HCT116 (cell line): Measurements from ENCODE around the gene HRG. TPM values are rescaled to one million over a fixed set of nuclear protein-coding genes. Genes with fewer than 3 reads are reported as not detected.

Source experiments
- ATAC-seq: fragments of 200-7000 bp; cut with Tn5 transposase; 2 replicates; pipeline ENCODE4 v1.9.1; 2020; ENCODE audit warnings: mild to moderate bottlenecking, moderate library complexity
- BruUV-seq: library from RNA; stranded (reverse); fragments of 400-500 nt; replicated peaks from 2 replicates; lab custom pipeline; 2021; lab: Mats Ljungman, UMichigan
- CTCF ChIA-PET: fragments of 300-600 bp; sonication (Branson Sonifier 250); formaldehyde crosslinking; loops from one replicate; lab custom pipeline; 2021; ENCODE audit warnings: antibody characterized with exemption; lab: Charles Lee
- POLR2A ChIA-PET: fragments of 300-600, 350-600 bp; sonication (Branson Sonifier 250); formaldehyde crosslinking; loops from one replicate; lab custom pipeline; 2021; ENCODE audit warnings: antibody characterized with exemption; lab: Charles Lee
- RAD21 ChIA-PET, 2 experiments: fragments of 300-600 bp; sonication (Branson Sonifier 250); formaldehyde crosslinking; loops; one replicate each; lab custom pipeline; 2023; ENCODE audit warnings: low total read pairs in 2 of 2; ENCODE audit not compliant: uncharacterized antibody in 2 of 2, unreplicated experiment in 2 of 2, low non-redundant PET in 1 of 2; lab: Charles Lee
- DNase-seq: peaks from one replicate; pipeline ENCODE4 v3.0.0-alpha.2; 2010; ENCODE audit warnings: low read depth, low spot score
- H2AFZ ChIP-seq: fragments of 200-600 bp; shearing (Covaris generic), sonication (generic); 2 replicates; pipeline ENCODE4 v1.6.1; 2017; ENCODE audit warnings: low read depth, mixed run types, mixed read lengths, antibody characterized with exemption, low read length; ENCODE audit not compliant: poor library complexity, severe bottlenecking
- H3K27ac ChIP-seq: 2 replicates; pipeline ENCODE4 v1.5.1; 2012; ENCODE audit warnings: low read depth, low read length
- H3K27me3 ChIP-seq: fragments of 200-600 bp; sonication (generic); 2 replicates; pipeline ENCODE4 v1.6.1; 2016; ENCODE audit warnings: mixed run types, low read length, mixed read lengths; ENCODE audit not compliant: insufficient read depth
- H3K36me3 ChIP-seq, 2 experiments: fragments of 200-500 bp in 1 of 2; fragments of 200-600 bp in 1 of 2; sonication (Bioruptor generic) in 1 of 2; sonication (generic) in 1 of 2; 2 replicates each; pipeline versions ENCODE4 v1.5.1 to v1.6.1; 2014 to 2016; ENCODE audit warnings: low read length in 2 of 2, inconsistent platforms in 1 of 2, mixed read lengths in 1 of 2, mixed run types in 1 of 2; ENCODE audit not compliant: insufficient read depth in 2 of 2, control insufficient read depth in 1 of 2
- H3K4me1 ChIP-seq, 2 experiments: fragments of 200-600 bp in 1 of 2; sonication (generic) in 1 of 2; 2 replicates each; pipeline versions ENCODE4 v1.5.1 to v1.6.1; 2012 to 2017; ENCODE audit warnings: low read length in 2 of 2, inconsistent platforms in 1 of 2, mild to moderate bottlenecking in 1 of 2, mixed read lengths in 1 of 2, mixed run types in 1 of 2, moderate library complexity in 1 of 2; ENCODE audit not compliant: insufficient read depth in 2 of 2, control insufficient read depth in 1 of 2
- H3K4me2 ChIP-seq: fragments of 200-600 bp; sonication (generic); 2 replicates; pipeline ENCODE4 v1.6.1; 2017; ENCODE audit warnings: mixed run types, low read length, mixed read lengths
- H3K4me3 ChIP-seq, 2 experiments: fragments of 200-600 bp in 1 of 2; sonication (generic) in 1 of 2; replicated peaks in 1 of 2; 2 replicates each; pipeline ENCODE4 v1.5.1; 2011 to 2016; ENCODE audit warnings: low read length in 2 of 2, control low read depth in 1 of 2, low read depth in 1 of 2, mild to moderate bottlenecking in 1 of 2, mixed read lengths in 1 of 2, mixed run types in 1 of 2
- H3K79me2 ChIP-seq: fragments of 200-600 bp; sonication (generic); 2 replicates; pipeline ENCODE4 v1.6.1; 2017; ENCODE audit warnings: mild to moderate bottlenecking, mixed run types, low read length, moderate library complexity, mixed read lengths; ENCODE audit not compliant: insufficient read depth
- H3K9ac ChIP-seq: fragments of 200-600 bp; sonication (generic); 2 replicates; pipeline ENCODE4 v1.6.1; 2016; ENCODE audit warnings: low read length, mixed read lengths
- H3K9me2 ChIP-seq: fragments of 200-600 bp; sonication (generic), shearing (Covaris generic); 2 replicates; pipeline ENCODE4 v1.6.1; 2017; ENCODE audit warnings: mixed run types, mild to moderate bottlenecking, moderate library complexity; ENCODE audit not compliant: insufficient read depth
- H3K9me3 ChIP-seq, 2 experiments: fragments of 200-500 bp in 1 of 2; fragments of 200-600 bp in 1 of 2; sonication (Bioruptor generic) in 1 of 2; sonication (generic) in 1 of 2; 2 replicates each; pipeline ENCODE4 v1.6.1; 2014 to 2017; ENCODE audit warnings: low read length in 2 of 2, mixed read lengths in 2 of 2, inconsistent platforms in 1 of 2, low read depth in 1 of 2, mild to moderate bottlenecking in 1 of 2, mixed run types in 1 of 2, moderate library complexity in 1 of 2; ENCODE audit not compliant: control insufficient read depth in 1 of 2, insufficient read depth in 1 of 2
- H4K20me1 ChIP-seq: fragments of 200-600 bp; sonication (generic), shearing (Covaris generic); 2 replicates; pipeline ENCODE4 v1.6.1; 2017; ENCODE audit warnings: mixed run types, mild to moderate bottlenecking, moderate library complexity; ENCODE audit not compliant: insufficient read depth
- CBX3 ChIP-seq: IDR thresholded peaks from 2 replicates; pipeline ENCODE4 v1.6.1; 2012; ENCODE audit warnings: low read depth
- CEBPB ChIP-seq: IDR thresholded peaks from 2 replicates; pipeline ENCODE4 v1.6.1; 2012; ENCODE audit warnings: low read depth
- EGR1 ChIP-seq: IDR thresholded peaks from 2 replicates; pipeline ENCODE4 v1.6.1; 2012; ENCODE audit warnings: low read depth
- EZH2 ChIP-seq: fragments of 200-600 bp; sonication (generic); IDR thresholded peaks from 2 replicates; pipeline ENCODE4 v1.6.1; 2017; ENCODE audit warnings: antibody characterized with exemption, mixed run types
- EZH2phosphoT487 ChIP-seq: fragments of 200-600 bp; IDR thresholded peaks from 2 replicates; pipeline ENCODE4 v1.6.1; 2018; ENCODE audit warnings: antibody characterized with exemption, borderline replicate concordance
- FOSL1 ChIP-seq: IDR thresholded peaks from 2 replicates; pipeline ENCODE4 v1.6.1; 2012; ENCODE audit warnings: low read depth
- JUND ChIP-seq: IDR thresholded peaks from 2 replicates; pipeline ENCODE4 v1.6.1; 2012
- POLR2A ChIP-seq: IDR thresholded peaks from 2 replicates; pipeline ENCODE4 v1.7.0; 2011; ENCODE audit warnings: borderline replicate concordance; ENCODE audit not compliant: insufficient read depth, insufficient read length; ENCODE audit errors: extremely low read depth
- POLR2AphosphoS5 ChIP-seq: IDR thresholded peaks from 2 replicates; pipeline ENCODE4 v1.6.1; 2011; ENCODE audit warnings: mild to moderate bottlenecking, low read depth, low read length, moderate library complexity
- RAD21 ChIP-seq: IDR thresholded peaks from 2 replicates; pipeline ENCODE4 v1.6.1; 2012; ENCODE audit warnings: low read depth, mild to moderate bottlenecking
- SIN3A ChIP-seq: IDR thresholded peaks from 2 replicates; pipeline ENCODE4 v1.6.1; 2012; ENCODE audit warnings: low read depth
- SP1 ChIP-seq: IDR thresholded peaks from 2 replicates; pipeline ENCODE4 v1.6.1; 2012; ENCODE audit warnings: low read depth
- SRF ChIP-seq: IDR thresholded peaks from 2 replicates; pipeline ENCODE4 v1.6.1; 2012; ENCODE audit warnings: low read depth
- TCF7L2 ChIP-seq: IDR thresholded peaks from 2 replicates; pipeline ENCODE4 v1.7.0; 2011; ENCODE audit warnings: borderline replicate concordance, inconsistent platforms; ENCODE audit not compliant: insufficient read depth, insufficient read length; ENCODE audit errors: extremely low read depth
- YY1 ChIP-seq: IDR thresholded peaks from 2 replicates; pipeline ENCODE4 v1.6.1; 2011; ENCODE audit warnings: low read length, low read depth, moderate library complexity, mild to moderate bottlenecking; ENCODE audit not compliant: insufficient replicate concordance; ENCODE audit errors: extremely low read depth
- ZFX ChIP-seq: fragments of 450-650 bp; IDR thresholded peaks from 2 replicates; pipeline ENCODE4 v1.6.1; 2017
- ZNF274 ChIP-seq: fragments of 200-500 bp; sonication (Bioruptor generic); IDR thresholded peaks from 2 replicates; pipeline ENCODE4 v1.6.1; 2014; ENCODE audit warnings: mild to moderate bottlenecking, low read depth, low read length, inconsistent platforms
- intact Hi-C: fragments of 100-400 bp; cut with micrococcal nuclease; formaldehyde crosslinking; loops from 2 replicates; pipeline ENCODE4 v1.10.0; 2022
- total RNA-seq: library from RNA; stranded (reverse); gene quantifications from one replicate; pipeline ENCODE4 v1.2.1, GENCODE V29; 2021; ENCODE audit not compliant: unreplicated experiment
- TF ChIP-seq, protein P1 (sequence below): IDR thresholded peaks from 2 replicates; pipeline ENCODE4 v1.6.1; 2011; ENCODE audit warnings: mild to moderate bottlenecking, low read length, moderate library complexity; ENCODE audit not compliant: insufficient replicate concordance; ENCODE audit errors: extremely low read depth
- TF ChIP-seq, protein P2 (sequence below), 3 experiments: fragments of 200-600 bp in 1 of 3; sonication (generic) in 1 of 3; IDR thresholded peaks in 2 of 3; conservative IDR thresholded peaks in 1 of 3; 2 replicates each; pipeline ENCODE4 v1.5.1; 2012 to 2017; ENCODE audit warnings: low read depth in 2 of 3, low read length in 2 of 3, antibody characterized with exemption in 1 of 3, borderline replicate concordance in 1 of 3, control low read depth in 1 of 3, mild to moderate bottlenecking in 1 of 3, mixed read lengths in 1 of 3, mixed run types in 1 of 3, moderate library complexity in 1 of 3; ENCODE audit not compliant: insufficient read depth in 1 of 3
- TF ChIP-seq, protein P3 (sequence below): IDR thresholded peaks from 2 replicates; pipeline ENCODE4 v1.6.1; 2012

Gene HRG
- total RNA-seq, 1 experiment from 2014 or later = 0.42 TPM

DNA sequence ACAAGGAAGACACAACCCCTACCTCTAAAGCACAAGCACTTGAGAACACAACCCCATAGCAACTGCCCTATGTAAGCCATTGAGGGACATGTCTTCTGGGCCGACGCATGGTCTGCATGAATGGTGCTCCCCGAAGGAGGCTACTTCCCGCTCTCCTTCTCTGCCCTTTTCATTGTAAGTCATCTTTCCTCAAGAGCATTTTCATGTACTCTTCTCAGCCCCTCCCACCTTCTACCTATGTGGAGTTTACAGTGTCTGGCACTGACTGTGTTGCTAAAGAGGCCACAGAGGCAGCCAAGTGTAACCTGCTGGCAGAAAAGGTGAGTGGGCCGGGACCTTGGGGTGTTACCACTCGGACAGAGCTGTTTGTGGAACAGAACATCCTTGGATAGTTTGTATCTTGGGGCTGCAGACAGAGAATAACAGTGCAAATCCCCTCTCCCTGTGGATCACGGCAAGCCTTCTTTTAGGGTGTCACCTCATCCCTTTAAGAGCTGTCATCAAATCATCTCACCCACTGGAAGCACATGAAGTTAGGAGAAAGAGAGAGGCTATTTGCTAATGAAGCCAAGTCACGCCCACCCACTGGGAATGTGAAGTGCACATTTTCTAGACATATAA lies 47.4 kb upstream of the HRG start:
- CTCF ChIA-PET = interaction anchor here (1.5 to 2.6 kb wide), 3 partner anchors 76 to 359 kb away, joined by 4 to 13 read pairs (median 8); no protein-coding TSS in a partner anchor
- TF ChIP-seq ZNF274 (no peak), EZH2phosphoT487 (no peak), TCF7L2 (no peak), RAD21 (no peak), FOSL1 (no peak), CEBPB (no peak), EGR1 (no peak), SP1 (no peak), JUND (no peak), ZFX (no peak), POLR2AphosphoS5 (no peak), YY1 (no peak), SIN3A (no peak), POLR2A (no peak), SRF (no peak), EZH2 (no peak), CBX3 (no peak)
- TF ChIP-seq, protein P1, sequence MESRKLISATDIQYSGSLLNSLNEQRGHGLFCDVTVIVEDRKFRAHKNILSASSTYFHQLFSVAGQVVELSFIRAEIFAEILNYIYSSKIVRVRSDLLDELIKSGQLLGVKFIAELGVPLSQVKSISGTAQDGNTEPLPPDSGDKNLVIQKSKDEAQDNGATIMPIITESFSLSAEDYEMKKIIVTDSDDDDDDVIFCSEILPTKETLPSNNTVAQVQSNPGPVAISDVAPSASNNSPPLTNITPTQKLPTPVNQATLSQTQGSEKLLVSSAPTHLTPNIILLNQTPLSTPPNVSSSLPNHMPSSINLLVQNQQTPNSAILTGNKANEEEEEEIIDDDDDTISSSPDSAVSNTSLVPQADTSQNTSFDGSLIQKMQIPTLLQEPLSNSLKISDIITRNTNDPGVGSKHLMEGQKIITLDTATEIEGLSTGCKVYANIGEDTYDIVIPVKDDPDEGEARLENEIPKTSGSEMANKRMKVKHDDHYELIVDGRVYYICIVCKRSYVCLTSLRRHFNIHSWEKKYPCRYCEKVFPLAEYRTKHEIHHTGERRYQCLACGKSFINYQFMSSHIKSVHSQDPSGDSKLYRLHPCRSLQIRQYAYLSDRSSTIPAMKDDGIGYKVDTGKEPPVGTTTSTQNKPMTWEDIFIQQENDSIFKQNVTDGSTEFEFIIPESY = no peak
- TF ChIP-seq, protein P2, sequence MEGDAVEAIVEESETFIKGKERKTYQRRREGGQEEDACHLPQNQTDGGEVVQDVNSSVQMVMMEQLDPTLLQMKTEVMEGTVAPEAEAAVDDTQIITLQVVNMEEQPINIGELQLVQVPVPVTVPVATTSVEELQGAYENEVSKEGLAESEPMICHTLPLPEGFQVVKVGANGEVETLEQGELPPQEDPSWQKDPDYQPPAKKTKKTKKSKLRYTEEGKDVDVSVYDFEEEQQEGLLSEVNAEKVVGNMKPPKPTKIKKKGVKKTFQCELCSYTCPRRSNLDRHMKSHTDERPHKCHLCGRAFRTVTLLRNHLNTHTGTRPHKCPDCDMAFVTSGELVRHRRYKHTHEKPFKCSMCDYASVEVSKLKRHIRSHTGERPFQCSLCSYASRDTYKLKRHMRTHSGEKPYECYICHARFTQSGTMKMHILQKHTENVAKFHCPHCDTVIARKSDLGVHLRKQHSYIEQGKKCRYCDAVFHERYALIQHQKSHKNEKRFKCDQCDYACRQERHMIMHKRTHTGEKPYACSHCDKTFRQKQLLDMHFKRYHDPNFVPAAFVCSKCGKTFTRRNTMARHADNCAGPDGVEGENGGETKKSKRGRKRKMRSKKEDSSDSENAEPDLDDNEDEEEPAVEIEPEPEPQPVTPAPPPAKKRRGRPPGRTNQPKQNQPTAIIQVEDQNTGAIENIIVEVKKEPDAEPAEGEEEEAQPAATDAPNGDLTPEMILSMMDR (IDR thresholded peaks at IDR 0.05 in 2 of 3, conservative IDR thresholded peaks at IDR 0.05 in 1 of 3; ENCODE audit: borderline replicate concordance in 1 of 3, insufficient read depth in 1 of 3, low read depth in 2 of 3, low read length in 2 of 3) = no peak
- TF ChIP-seq, protein P3, sequence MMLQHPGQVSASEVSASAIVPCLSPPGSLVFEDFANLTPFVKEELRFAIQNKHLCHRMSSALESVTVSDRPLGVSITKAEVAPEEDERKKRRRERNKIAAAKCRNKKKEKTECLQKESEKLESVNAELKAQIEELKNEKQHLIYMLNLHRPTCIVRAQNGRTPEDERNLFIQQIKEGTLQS = no peak
- TF ChIP-seq, all 23 proteins: peak for 0
- intact Hi-C loops = loop anchor here (5.0 kb wide), 1 partner anchor 361 kb away; no protein-coding TSS in a partner anchor
- H3K36me3 ChIP-seq = no peaks in the 10 kb centered on the region
- BruUV-seq = no TSS peak
- H3K79me2 ChIP-seq = no peaks in the 10 kb centered on the region
- H2AFZ ChIP-seq = no peak overlapping the region
- H3K9me3 ChIP-seq = no peaks in the 10 kb centered on the region
- peaks cover 2 to 21% of the 10 kb centered on the region in 2 experiments; a peak in 2 of 4 replicates for H3K4me1 ChIP-seq
- H3K27me3 ChIP-seq = no peaks in the 10 kb centered on the region
- ATAC-seq = no peak
- RAD21 ChIA-PET = no interaction called here
- no peaks in the 10 kb centered on the region for H3K9me2 ChIP-seq
- POLR2A ChIA-PET = interaction anchor here (1.7 kb wide), 1 partner anchor 48 kb away, joined by 4 read pairs; the partner anchor contains the start of gene DNAJB11
- no peak for DNase-seq
- no peak overlapping the region for H3K4me3 ChIP-seq
- H3K27ac ChIP-seq = no peak overlapping the region
- H3K9ac ChIP-seq = no peak overlapping the region
- no peak overlapping the region for H3K4me2 ChIP-seq
- H4K20me1 ChIP-seq = no peaks in the 10 kb centered on the region
